A549 (cell line): Measurements from ENCODE around the gene MRPL36. TPM values are rescaled to one million over a fixed set of nuclear protein-coding genes. Genes with fewer than 3 reads are reported as not detected.

Experiments
- ATAC-seq, 2 experiments: fragments of 200-7000 bp in 1 of 2; fragments of >200 bp in 1 of 2; cut with Nextera tagmentation in 1 of 2; cut with Tn5 transposase in 1 of 2; 3 replicates each; pipeline versions ENCODE4 v1.8.0 to v1.9.1; 2018 to 2020; ENCODE audit warnings: mild to moderate bottlenecking in 1 of 2, moderate library complexity in 1 of 2
- CTCF ChIA-PET: fragments of 300-600 bp; sonication (Branson Sonifier 250); formaldehyde crosslinking; extraction: SDS; loops from one replicate; lab custom pipeline; 2021; ENCODE audit warnings: antibody characterized with exemption, inconsistent platforms; lab: Yijun Ruan, JAX
- POLR2A ChIA-PET: fragments of 350-600 bp; formaldehyde crosslinking; extraction: SDS; loops from one replicate; lab custom pipeline; 2021; ENCODE audit warnings: antibody characterized with exemption, inconsistent platforms; lab: Yijun Ruan, JAX
- DNase-seq, 2 experiments: peaks; one replicate each; pipeline versions ENCODE4 v3.0.0 to v3.0.0-alpha.2; 2011 to 2016; ENCODE audit warnings: low read depth in 1 of 2, low spot score in 1 of 2
- FAIRE-seq: peaks from 2 replicates; lab custom pipeline; 2011; peaks lifted over from hg19 to GRCh38; lab: Jason Lieb, UNC
- H3K27ac ChIP-seq, 2 experiments: fragments of >200 bp; sonication (Bioruptor Twin); formaldehyde crosslinking; 3 replicates each; pipeline ENCODE4 v1.5.1; 2016 to 2017
- H3K4me1 ChIP-seq: fragments of >200 bp; sonication (Bioruptor Twin); formaldehyde crosslinking; 3 replicates; pipeline ENCODE4 v1.6.1; 2016
- H3K4me2 ChIP-seq: fragments of >200 bp; sonication (Bioruptor Twin); formaldehyde crosslinking; 3 replicates; pipeline ENCODE4 v1.6.1; 2016
- H3K4me3 ChIP-seq: fragments of >200 bp; sonication (Bioruptor Twin); formaldehyde crosslinking; 3 replicates; pipeline ENCODE4 v1.5.1; 2016
- H3K9me3 ChIP-seq: fragments of >200 bp; sonication (Bioruptor Twin); formaldehyde crosslinking; 3 replicates; pipeline ENCODE4 v1.6.1; 2016
- BHLHE40 ChIP-seq: IDR thresholded peaks from 2 replicates; pipeline ENCODE4 v1.6.1; 2012; ENCODE audit warnings: low read depth, low read length, inconsistent platforms
- CEBPB ChIP-seq, 2 experiments: fragments of >200 bp in 1 of 2; sonication (Bioruptor Twin) in 1 of 2; formaldehyde crosslinking in 1 of 2; IDR thresholded peaks; 2 replicates each; pipeline ENCODE4 v1.6.1; 2012 to 2016
- E2F6 ChIP-seq: IDR thresholded peaks from 2 replicates; pipeline ENCODE4 v1.6.1; 2012; ENCODE audit warnings: low read depth, borderline replicate concordance
- ELK1 ChIP-seq: fragments of 150-350 bp; IDR thresholded peaks from 2 replicates; pipeline ENCODE4 v1.6.1; 2014; ENCODE audit warnings: low read depth, mild to moderate bottlenecking, low read length
- EP300 ChIP-seq, 2 experiments: fragments of >200 bp; sonication (Bioruptor Twin); formaldehyde crosslinking; IDR thresholded peaks; 2 replicates in 1 of 2; 3 replicates in 1 of 2; pipeline ENCODE4 v1.6.1; 2016 to 2017
- HES2 ChIP-seq: fragments of >200 bp; sonication (Bioruptor Twin); formaldehyde crosslinking; IDR thresholded peaks from 2 replicates; pipeline ENCODE4 v1.6.1; 2016
- HEYL ChIP-seq: fragments of 250-450 bp; sonication (Bioruptor Pico); IDR thresholded peaks from 2 replicates; pipeline ENCODE4 v1.8.0; 2021; ENCODE audit warnings: mild to moderate bottlenecking, moderate library complexity
- HOXB5 ChIP-seq: fragments of 250-450 bp; sonication (Bioruptor Pico); IDR thresholded peaks from 2 replicates; pipeline ENCODE4 v1.5.0; 2020; ENCODE audit warnings: mild to moderate bottlenecking, moderate library complexity
- KDM5A ChIP-seq: fragments of 200-600 bp; sonication (generic); IDR thresholded peaks from 2 replicates; pipeline ENCODE4 v1.6.1; 2016; ENCODE audit warnings: antibody characterized with exemption, mild to moderate bottlenecking
- MAFK ChIP-seq: fragments of 450-650 bp; IDR thresholded peaks from 2 replicates; pipeline ENCODE4 v1.6.1; 2014; ENCODE audit not compliant: partially characterized antibody
- MYC ChIP-seq: IDR thresholded peaks from 2 replicates; pipeline ENCODE4 v1.6.1; 2012; ENCODE audit warnings: mild to moderate bottlenecking, inconsistent platforms, low read length, improper control_type of control experiment, borderline replicate concordance
- NFE2L2 ChIP-seq: fragments of 150-350 bp; conservative IDR thresholded peaks from 2 replicates; pipeline ENCODE4 v1.6.1; 2014; ENCODE audit warnings: low read length
- NPAS2 ChIP-seq: fragments of 250-450 bp; sonication (Bioruptor Pico); IDR thresholded peaks from 2 replicates; pipeline ENCODE4 v1.8.0; 2022; ENCODE audit warnings: mild to moderate bottlenecking, moderate library complexity, borderline replicate concordance
- PHF8 ChIP-seq: fragments of 200-600 bp; sonication (generic); IDR thresholded peaks from 2 replicates; pipeline ENCODE4 v1.6.1; 2016; ENCODE audit warnings: low read depth, mild to moderate bottlenecking, antibody characterized with exemption, moderate library complexity, borderline replicate concordance
- RAD21 ChIP-seq, 2 experiments: fragments of >200 bp in 1 of 2; sonication (Bioruptor Twin) in 1 of 2; formaldehyde crosslinking in 1 of 2; IDR thresholded peaks in 1 of 2; conservative IDR thresholded peaks in 1 of 2; 2 replicates in 1 of 2; 3 replicates in 1 of 2; pipeline ENCODE4 v1.6.1; 2012 to 2018; ENCODE audit warnings: inconsistent platforms in 1 of 2
- SMC3 ChIP-seq: fragments of >200 bp; sonication (Bioruptor Twin); formaldehyde crosslinking; IDR thresholded peaks from 3 replicates; pipeline ENCODE4 v1.6.1; 2018; ENCODE audit warnings: inconsistent platforms
- TP53 ChIP-seq: fragments of 250-450 bp; sonication (Bioruptor Pico); IDR thresholded peaks from 2 replicates; pipeline ENCODE4 v1.5.0; 2021; ENCODE audit warnings: mild to moderate bottlenecking, moderate library complexity
- ZFP36 ChIP-seq: fragments of 450-650 bp; IDR thresholded peaks from 2 replicates; pipeline ENCODE4 v1.6.1; 2014; ENCODE audit warnings: borderline replicate concordance; ENCODE audit not compliant: partially characterized antibody
- whole genome bisulfite sequencing: methylation state at CpG from one replicate; pipeline ENCODE4 v1.1.6; 2017; ENCODE audit errors: missing lambda C conversion rate; 5-methylcytosine and 5-hydroxymethylcytosine counted together
- polyA plus RNA-seq, 4 experiments: library from polyadenylated mRNA; depleted of rRNA in 3 of 4; stranded (reverse); fragments of >200 nt; fragmentation: RNase III in 1 of 4; extraction: RNeasy Plus Mini Kit Qiagen cat#74134 plus additional on column Dnase treatment in 1 of 4; gene quantifications; 2 replicates in 3 of 4; 3 replicates in 1 of 4; pipeline ENCODE4 v1.2.3, GENCODE V29; 2011 to 2017

The MRPL36 gene
- polyA plus RNA-seq, 2 of the 4 experiments (the other 2 are of a cell fraction): 114 to 127 TPM

GRCh38 chr5:1827886-1828397, 28.3 kb upstream of the MRPL36 start:
- Histone ChIP-seq H3K4me1 (no peaks in the 10 kb centered on the region), H3K4me2 (no peak overlapping the region), H3K27ac (no peak overlapping the region), H3K4me3 (no peak overlapping the region), H3K9me3 (no peaks in the 10 kb centered on the region)
- DNase-seq (no peak), ATAC-seq (peak in 1 of 2 experiments; percentile 23; a peak in 1 of 6 replicates), FAIRE-seq (no peak)
- WGBS: 92% methylated on average over 24 of the region's 39 CpGs
- ChIA-PET CTCF (interaction anchor here (0.9 kb wide), 1 partner anchor 64 kb away, joined by 3 read pairs; no protein-coding TSS in a partner anchor), POLR2A (no interaction called here)
- TF ChIP-seq TP53 (CRISPR knock-in tag): no peak
- TF ChIP-seq, all 56 proteins: peak for 0

- WGBS: 91% methylated on average over 26 of the region's 26 CpGs
- ATAC-seq (no peak), FAIRE-seq (no peak), DNase-seq (no peak)
- H3K4me1 ChIP-seq: no peaks in the 10 kb centered on the region
- CTCF ChIA-PET: interaction anchor here (0.9 kb wide), 1 partner anchor 64 kb away, joined by 3 read pairs; no protein-coding TSS in a partner anchor
- H3K27ac ChIP-seq: no peak overlapping the region
- H3K4me3 ChIP-seq: no peak overlapping the region
- H3K4me2 ChIP-seq: no peak overlapping the region
- POLR2A ChIA-PET: no interaction called here
- H3K9me3 ChIP-seq: no peaks in the 10 kb centered on the region
- no peak for TF ChIP-seq EP300 (IDR thresholded peaks at IDR 0.05)
- TF ChIP-seq MYC: no peak
- TF ChIP-seq ELK1: no peak
- no peak for TF ChIP-seq HEYL
- no peak for TF ChIP-seq CEBPB (IDR thresholded peaks at IDR 0.05)
Measured at GRCh38 chr5:1827025-1827885, 27.6 kb upstream of the MRPL36 start.

- no peaks in the 10 kb centered on the region for H3K4me1 ChIP-seq
- ATAC-seq (no peak), DNase-seq (no peak), FAIRE-seq (no peak)
- no peaks in the 10 kb centered on the region for H3K9me3 ChIP-seq
- TF ChIP-seq RAD21 (conservative IDR thresholded peaks at IDR 0.05 in 1 of 2, IDR thresholded peaks at IDR 0.05 in 1 of 2): no peak
- TF ChIP-seq MAFK: no peak
- no peak for TF ChIP-seq KDM5A
- TF ChIP-seq NPAS2 (CRISPR knock-in tag): no peak
- TF ChIP-seq HOXB5: no peak
- TF ChIP-seq NFE2L2: no peak
- TF ChIP-seq E2F6: no peak
- no peak for TF ChIP-seq EP300 (IDR thresholded peaks at IDR 0.05)
- TF ChIP-seq HES2: no peak
- TF ChIP-seq PHF8: no peak
- no peak for TF ChIP-seq ELK1
- TF ChIP-seq BHLHE40: no peak
- no peak for TF ChIP-seq SMC3
- TF ChIP-seq ZFP36: no peak
- ChIA-PET CTCF (no interaction called here), POLR2A (no interaction called here)
- H3K4me3 ChIP-seq: no peak overlapping the region
- WGBS: 90% methylated on average over 24 of the region's 26 CpGs
- no peak overlapping the region for H3K27ac ChIP-seq
- no peak overlapping the region for H3K4me2 ChIP-seq
Measured at GRCh38 chr5:1826235-1826980, 26.8 kb upstream of the MRPL36 start.
